H9 (cell line): ENCODE results near the gene SOCS7. TPM values are rescaled to one million over a fixed set of nuclear protein-coding genes. Genes with fewer than 3 reads are reported as not detected.

Experiments used
- DNase-seq: peaks from one replicate; pipeline ENCODE4 v3.0.0-alpha.2; 2017
- H2AFZ ChIP-seq: one replicate; pipeline ENCODE4 v1.6.1; 2013; ENCODE audit warnings: mild to moderate bottlenecking, low read length, control low read depth, moderate library complexity
- H2AK5ac ChIP-seq: 2 replicates; pipeline ENCODE4 v1.6.1; 2013; ENCODE audit warnings: low read length, control low read depth, mixed read lengths; ENCODE audit not compliant: insufficient read length
- H2BK120ac ChIP-seq: one replicate; pipeline ENCODE4 v1.6.1; 2013; ENCODE audit warnings: low read depth, mild to moderate bottlenecking, low read length, control low read depth, inconsistent platforms; ENCODE audit not compliant: poor library complexity, severe bottlenecking
- H2BK12ac ChIP-seq: 2 replicates; pipeline ENCODE4 v1.6.1; 2013; ENCODE audit warnings: low read length, control low read depth, mixed read lengths, low read depth; ENCODE audit not compliant: insufficient read length
- H2BK15ac ChIP-seq: 2 replicates; pipeline ENCODE4 v1.6.1; 2013; ENCODE audit warnings: low read depth, low read length, control low read depth
- H2BK20ac ChIP-seq: one replicate; pipeline ENCODE4 v1.6.1; 2013; ENCODE audit warnings: low read depth, mild to moderate bottlenecking, low read length, control low read depth, inconsistent platforms; ENCODE audit not compliant: poor library complexity, severe bottlenecking
- H2BK5ac ChIP-seq: 2 replicates; pipeline ENCODE4 v1.6.1; 2013; ENCODE audit warnings: low read length, control low read depth, mixed read lengths; ENCODE audit not compliant: insufficient read length
- H3K14ac ChIP-seq: 2 replicates; pipeline ENCODE4 v1.6.1; 2013; ENCODE audit warnings: low read length, control low read depth; ENCODE audit not compliant: insufficient read depth
- H3K18ac ChIP-seq: 2 replicates; pipeline ENCODE4 v1.6.1; 2013; ENCODE audit warnings: low read depth, mild to moderate bottlenecking, mixed read lengths, low read length, control low read depth; ENCODE audit not compliant: insufficient read length
- H3K23ac ChIP-seq: 2 replicates; pipeline ENCODE4 v1.6.1; 2013; ENCODE audit warnings: low read length, control low read depth, mixed read lengths, low read depth; ENCODE audit not compliant: insufficient read length
- H3K23me2 ChIP-seq: 2 replicates; pipeline ENCODE4 v1.6.1; 2013; ENCODE audit warnings: low read depth, mild to moderate bottlenecking, mixed read lengths, low read length, control low read depth; ENCODE audit not compliant: insufficient read length, poor library complexity, severe bottlenecking
- H3K27ac ChIP-seq: 2 replicates; pipeline ENCODE4 v1.5.1; 2013; ENCODE audit warnings: low read length, control low read depth, mixed read lengths, low read depth; ENCODE audit not compliant: insufficient read length
- H3K27me3 ChIP-seq: 2 replicates; pipeline ENCODE4 v1.6.1; 2013; ENCODE audit warnings: low read length, control low read depth, inconsistent platforms; ENCODE audit not compliant: insufficient read depth
- H3K4ac ChIP-seq: 2 replicates; pipeline ENCODE4 v1.6.1; 2013; ENCODE audit warnings: low read depth, mild to moderate bottlenecking, control low read depth, inconsistent platforms, low read length, moderate library complexity
- H3K4me1 ChIP-seq: 2 replicates; pipeline ENCODE4 v1.6.1; 2013; ENCODE audit warnings: low read length, control low read depth, inconsistent platforms; ENCODE audit not compliant: insufficient read depth
- H3K4me2 ChIP-seq: 2 replicates; pipeline ENCODE4 v1.6.1; 2013; ENCODE audit warnings: low read length, control low read depth, mixed read lengths; ENCODE audit not compliant: insufficient read length, insufficient read depth
- H3K56ac ChIP-seq: 2 replicates; pipeline ENCODE4 v1.6.1; 2013; ENCODE audit warnings: low read depth, mild to moderate bottlenecking, mixed read lengths, low read length, control low read depth; ENCODE audit not compliant: insufficient read length
- H3K79me1 ChIP-seq: 2 replicates; pipeline ENCODE4 v1.6.1; 2013; ENCODE audit warnings: low read depth, mild to moderate bottlenecking, moderate library complexity, low read length, control low read depth, inconsistent platforms; ENCODE audit not compliant: insufficient read depth, poor library complexity, severe bottlenecking
- H3K79me2 ChIP-seq: 2 replicates; pipeline ENCODE4 v1.6.1; 2013; ENCODE audit warnings: low read length, control low read depth, inconsistent platforms; ENCODE audit not compliant: insufficient read depth
- H3K9ac ChIP-seq: 2 replicates; pipeline ENCODE4 v1.6.1; 2013; ENCODE audit warnings: low read length, control low read depth, mixed read lengths; ENCODE audit not compliant: insufficient read length; ENCODE audit errors: extremely low read depth
- H3K9me3 ChIP-seq: one replicate; pipeline ENCODE4 v1.6.1; 2013; ENCODE audit warnings: low read depth, low read length, inconsistent platforms; ENCODE audit not compliant: control insufficient read depth
- H3T11ph ChIP-seq: one replicate; pipeline ENCODE4 v1.6.1; 2013; ENCODE audit warnings: mild to moderate bottlenecking, low read length, control low read depth, inconsistent platforms
- H4K20me1 ChIP-seq: one replicate; pipeline ENCODE4 v1.6.1; 2013; ENCODE audit not compliant: control insufficient read depth, insufficient read length, insufficient read depth
- H4K5ac ChIP-seq: 2 replicates; pipeline ENCODE4 v1.6.1; 2013; ENCODE audit warnings: low read depth, mild to moderate bottlenecking, mixed read lengths, low read length, control low read depth; ENCODE audit not compliant: insufficient read length
- H4K8ac ChIP-seq: replicated peaks from 2 replicates; pipeline ENCODE4 v1.6.1; 2013; ENCODE audit warnings: low read length, control low read depth, mixed read lengths, low read depth; ENCODE audit not compliant: insufficient read length
- H4K91ac ChIP-seq: 2 replicates; pipeline ENCODE4 v1.6.1; 2013; ENCODE audit warnings: low read depth, mild to moderate bottlenecking, moderate library complexity, mixed read lengths, low read length, control low read depth; ENCODE audit not compliant: insufficient read length
- H3K27ac Mint-ChIP-seq, 3 experiments: 2 replicates in 2 of 3; 3 replicates in 1 of 3; pipeline ENCODE4 v1.8.0; 2020 to 2021; ENCODE audit warnings: mixed read lengths in 3 of 3, mild to moderate bottlenecking in 1 of 3, moderate library complexity in 1 of 3
- H3K27me3 Mint-ChIP-seq: 2 replicates; pipeline ENCODE4 v1.8.0; 2021; ENCODE audit warnings: low read depth, mild to moderate bottlenecking, moderate library complexity, mixed read lengths
- H3K36me3 Mint-ChIP-seq, 3 experiments: 2 replicates in 2 of 3; 3 replicates in 1 of 3; pipeline ENCODE4 v1.8.0; 2020 to 2021; ENCODE audit warnings: low read depth in 3 of 3, mixed read lengths in 3 of 3; ENCODE audit not compliant: insufficient read depth in 1 of 3
- H3K4me1 Mint-ChIP-seq, 2 experiments: 2 replicates each; pipeline ENCODE4 v1.8.0; 2020; ENCODE audit warnings: mixed read lengths in 2 of 2
- H3K4me3 Mint-ChIP-seq, 2 experiments: 2 replicates in 1 of 2; 3 replicates in 1 of 2; pipeline ENCODE4 v1.8.0; 2020 to 2021; ENCODE audit warnings: mild to moderate bottlenecking in 2 of 2, mixed read lengths in 2 of 2, moderate library complexity in 1 of 2
- H3K9me3 Mint-ChIP-seq, 2 experiments: 2 replicates in 1 of 2; 3 replicates in 1 of 2; pipeline ENCODE4 v1.8.0; 2020; ENCODE audit warnings: mild to moderate bottlenecking in 2 of 2, mixed read lengths in 2 of 2, moderate library complexity in 1 of 2
- CTCF ChIP-seq: fragments of 200-600 bp; sonication (generic); conservative IDR thresholded peaks from 3 replicates; pipeline ENCODE4 v1.8.0; 2021; ENCODE audit warnings: antibody characterized with exemption, mild to moderate bottlenecking
- WGBS: extraction: QIAGEN DNeasy Blood & Tissue Kit; methylation state at CpG from one replicate; pipeline ENCODE4 v1.1.7; 2013; ENCODE audit warnings: missing lambda C conversion rate, low lambda C conversion rate, mixed read lengths; ENCODE audit not compliant: insufficient read length; ENCODE audit errors: extremely low coverage; 5-methylcytosine and 5-hydroxymethylcytosine counted together
- total RNA-seq: library from RNA; stranded (reverse); gene quantifications from 2 replicates; pipeline ENCODE4 v1.2.1, GENCODE V29; 2021

The SOCS7 gene
- total RNA-seq, 1 experiment from 2014 or later: 31.0 TPM

- H3K23ac ChIP-seq: no peak overlapping the region
- no peak overlapping the region for H2BK20ac ChIP-seq
- H2BK5ac ChIP-seq: no peak overlapping the region
- H2AK5ac ChIP-seq: no peak overlapping the region
- no peak overlapping the region for H3K4ac ChIP-seq
- H2BK120ac ChIP-seq: no peak overlapping the region
- no peaks in the 10 kb centered on the region for H3K79me2 ChIP-seq
- TF ChIP-seq CTCF: no peak
- H3K56ac ChIP-seq: no peak overlapping the region
- Mint-ChIP-seq H3K27me3 (no peaks in the 10 kb centered on the region), H3K36me3 (peaks cover 16 to 57% (median 35%) of the 10 kb centered on the region in 3 experiments; a peak in 6 of 7 replicates), H3K4me3 (no peak overlapping the region), H3K9me3 (no peaks in the 10 kb centered on the region), H3K27ac (no peak overlapping the region), H3K4me1 (no peaks in the 10 kb centered on the region)
- H2AFZ ChIP-seq: no peak overlapping the region
- no peak overlapping the region for H3K27ac ChIP-seq
- no peak overlapping the region for H4K91ac ChIP-seq
- no CpG with 5 or more reads among the region's 3 CpGs for WGBS
- no peak overlapping the region for H3K14ac ChIP-seq
- H3K4me2 ChIP-seq: no peak overlapping the region
- no peak overlapping the region for H4K5ac ChIP-seq
- H2BK15ac ChIP-seq: no peak overlapping the region
- H4K8ac ChIP-seq: no peak overlapping the region
- no peak for DNase-seq
- no peaks in the 10 kb centered on the region for H3K9me3 ChIP-seq
- H3K79me1 ChIP-seq: no peaks in the 10 kb centered on the region
- no peak overlapping the region for H3T11ph ChIP-seq
- no peaks in the 10 kb centered on the region for H3K27me3 ChIP-seq
- H3K4me1 ChIP-seq: no peaks in the 10 kb centered on the region
- no peak overlapping the region for H2BK12ac ChIP-seq
- H3K18ac ChIP-seq: no peak overlapping the region
- H3K9ac ChIP-seq: no peak overlapping the region
- H3K23me2 ChIP-seq: no peaks in the 10 kb centered on the region
- no peaks in the 10 kb centered on the region for H4K20me1 ChIP-seq
Measured at GRCh38 chr17:38315497-38315896, 36.1 kb upstream of the SOCS7 start.
